ENCODE results near the gene CLDN4. TPM values are rescaled to one million over a fixed set of nuclear protein-coding genes. Genes with fewer than 3 reads are reported as not detected.

The CLDN4 gene
- total RNA-seq, 2 donors from 2014 or later, result 0.10 to 0.57 TPM

GRCh38 chr7:73852500-73852899 lies 21.7 kb downstream of the CLDN4 start:
- Mint-ChIP-seq H3K36me3 (no peaks in the 10 kb centered on the region), H3K27ac (no peak overlapping the region), H3K9me3 (no peaks in the 10 kb centered on the region)
- no peak for ATAC-seq
- no peak for DNase-seq (ENCODE audit: low spot score in 2 of 2)

- Mint-ChIP-seq H3K27ac (no peak overlapping the region), H3K36me3 (no peaks in the 10 kb centered on the region), H3K9me3 (no peaks in the 10 kb centered on the region)
- ATAC-seq (no peak), DNase-seq (ENCODE audit: low spot score in 2 of 2) (no peak)
Measured at GRCh38 chr7:73856941-73857340, 26.1 kb downstream of the CLDN4 start.

GRCh38 chr7:73858807-73859206 lies 28.0 kb downstream of the CLDN4 start:
- no peak for DNase-seq (ENCODE audit: low spot score in 2 of 2)
- Mint-ChIP-seq H3K36me3 (no peaks in the 10 kb centered on the region), H3K27ac (no peak overlapping the region), H3K9me3 (no peaks in the 10 kb centered on the region)
- peak; percentile 11 to 46 for ATAC-seq

GRCh38 chr7:73860859-73861258 lies 30.1 kb downstream of the CLDN4 start, which contains the start of gene TMEM270:
Gene TMEM270, plus strand, starts transcription at chr7:73861159. Its CDS starts 36 bp downstream, at chr7:73861195.
- Mint-ChIP-seq H3K36me3 (no peaks in the 10 kb centered on the region), H3K9me3 (no peaks in the 10 kb centered on the region), H3K27ac (peak within 1 kb of the TSS in 1 of 2 donors; percentile 10)
- DNase-seq (ENCODE audit: low spot score in 2 of 2) (no peak), ATAC-seq (no peak)

GRCh38 chr7:73861305-73861704 lies 30.5 kb downstream of the CLDN4 start:
- Mint-ChIP-seq H3K9me3 (no peaks in the 10 kb centered on the region), H3K27ac (peak overlapping the region in 1 of 2 donors; percentile 10), H3K36me3 (no peaks in the 10 kb centered on the region)
- no peak for ATAC-seq
- DNase-seq (ENCODE audit: low spot score in 2 of 2), result no peak

- H3K27ac Mint-ChIP-seq, result no peak overlapping the region
- ATAC-seq (no peak), DNase-seq (ENCODE audit: low spot score in 2 of 2) (no peak)
- no peaks in the 10 kb centered on the region for H3K36me3 Mint-ChIP-seq
- no peaks in the 10 kb centered on the region for H3K9me3 Mint-ChIP-seq
Measured at GRCh38 chr7:73864981-73865711, 34.4 kb downstream of the CLDN4 start.

GRCh38 chr7:73865738-73866445 lies 35.1 kb downstream of the CLDN4 start:
- ATAC-seq (peak in 1 of 2 donors; percentile 58), DNase-seq (ENCODE audit: low spot score in 2 of 2) (no peak)
- Mint-ChIP-seq H3K36me3 (no peaks in the 10 kb centered on the region), H3K27ac (no peak overlapping the region), H3K9me3 (no peaks in the 10 kb centered on the region)

GRCh38 chr7:73866446-73866767 lies 35.6 kb downstream of the CLDN4 start:
- no peak for ATAC-seq
- Mint-ChIP-seq H3K9me3 (no peaks in the 10 kb centered on the region), H3K27ac (peak overlapping the region in 1 of 2 donors; percentile 51), H3K36me3 (no peaks in the 10 kb centered on the region)
- no peak for DNase-seq (ENCODE audit: low spot score in 2 of 2)

- Mint-ChIP-seq H3K27ac (no peak overlapping the region), H3K36me3 (no peaks in the 10 kb centered on the region), H3K9me3 (no peaks in the 10 kb centered on the region)
- no peak for DNase-seq (ENCODE audit: low spot score in 2 of 2)
- no peak for ATAC-seq
Measured at GRCh38 chr7:73869011-73869798, 38.4 kb downstream of the CLDN4 start.

GRCh38 chr7:73870041-73870492 lies 39.3 kb downstream of the CLDN4 start:
- no peaks in the 10 kb centered on the region for H3K9me3 Mint-ChIP-seq
- no peak overlapping the region for H3K27ac Mint-ChIP-seq
- no peak for ATAC-seq

GRCh38 chr7:73871163-73872011 lies 40.6 kb downstream of the CLDN4 start:
- ATAC-seq, result no peak
- no peaks in the 10 kb centered on the region for H3K36me3 Mint-ChIP-seq
- H3K27ac Mint-ChIP-seq, result no peak overlapping the region
- no peaks in the 10 kb centered on the region for H3K9me3 Mint-ChIP-seq
- no peak for DNase-seq (ENCODE audit: low spot score in 2 of 2)

More at GRCh38 chr7:73870041-73870492, 39.3 kb downstream of the CLDN4 start:
- no peak for DNase-seq (ENCODE audit: low spot score in 2 of 2)
- H3K36me3 Mint-ChIP-seq, result no peaks in the 10 kb centered on the region

GRCh38 chr7:73872056-73872908 lies 41.5 kb downstream of the CLDN4 start:
- H3K9me3 Mint-ChIP-seq, result no peaks in the 10 kb centered on the region
- ATAC-seq (no peak), DNase-seq (ENCODE audit: low spot score in 2 of 2) (no peak)
- no peaks in the 10 kb centered on the region for H3K36me3 Mint-ChIP-seq
- no peak overlapping the region for H3K27ac Mint-ChIP-seq

- no peaks in the 10 kb centered on the region for H3K9me3 Mint-ChIP-seq
- no peaks in the 10 kb centered on the region for H3K36me3 Mint-ChIP-seq
- H3K27ac Mint-ChIP-seq, result no peak overlapping the region
- DNase-seq (ENCODE audit: low spot score in 2 of 2), result no peak
- no peak for ATAC-seq
Measured at GRCh38 chr7:73876361-73876760, 45.6 kb downstream of the CLDN4 start.

- ATAC-seq (no peak), DNase-seq (ENCODE audit: low spot score in 2 of 2) (no peak)
- Mint-ChIP-seq H3K27ac (no peak overlapping the region), H3K9me3 (no peaks in the 10 kb centered on the region), H3K36me3 (no peaks in the 10 kb centered on the region)
Measured at GRCh38 chr7:73876973-73877372, 46.2 kb downstream of the CLDN4 start.

GRCh38 chr7:73879977-73880681 lies 49.3 kb downstream of the CLDN4 start:
- H3K27ac Mint-ChIP-seq, result no peak overlapping the region
- H3K36me3 Mint-ChIP-seq, result no peaks in the 10 kb centered on the region
- H3K9me3 Mint-ChIP-seq, result no peaks in the 10 kb centered on the region
- DNase-seq (ENCODE audit: low spot score in 2 of 2), result no peak
- ATAC-seq, result no peak

Measured in activated naive CD4-positive, alpha-beta T cell treated with anti-CD3 and anti-CD28 coated beads, Interleukin-2, amount 50 U/mL, for 72 hours (primary cell).